HCT116 (cell line): ENCODE results near the gene C2CD2L. TPM values are rescaled to one million over a fixed set of nuclear protein-coding genes. Genes with fewer than 3 reads are reported as not detected.

ENCODE experiments used
- ATAC-seq: fragments of 200-7000 bp; cut with Tn5 transposase; 2 replicates; pipeline ENCODE4 v1.9.1; 2020; ENCODE audit warnings: mild to moderate bottlenecking, moderate library complexity
- BruUV-seq: library from RNA; stranded (reverse); fragments of 400-500 nt; replicated peaks from 2 replicates; lab custom pipeline; 2021; lab: Mats Ljungman, UMichigan
- CTCF ChIA-PET: fragments of 300-600 bp; sonication (Branson Sonifier 250); formaldehyde crosslinking; loops from one replicate; lab custom pipeline; 2021; ENCODE audit warnings: antibody characterized with exemption; lab: Charles Lee
- POLR2A ChIA-PET: fragments of 300-600, 350-600 bp; sonication (Branson Sonifier 250); formaldehyde crosslinking; loops from one replicate; lab custom pipeline; 2021; ENCODE audit warnings: antibody characterized with exemption; lab: Charles Lee
- RAD21 ChIA-PET, 2 experiments: fragments of 300-600 bp; sonication (Branson Sonifier 250); formaldehyde crosslinking; loops; one replicate each; lab custom pipeline; 2023; ENCODE audit warnings: low total read pairs in 2 of 2; ENCODE audit not compliant: uncharacterized antibody in 2 of 2, unreplicated experiment in 2 of 2, low non-redundant PET in 1 of 2; lab: Charles Lee
- DNase-seq: peaks from one replicate; pipeline ENCODE4 v3.0.0-alpha.2; 2010; ENCODE audit warnings: low read depth, low spot score
- H2AFZ ChIP-seq: fragments of 200-600 bp; shearing (Covaris generic), sonication (generic); 2 replicates; pipeline ENCODE4 v1.6.1; 2017; ENCODE audit warnings: low read depth, mixed run types, mixed read lengths, antibody characterized with exemption, low read length; ENCODE audit not compliant: poor library complexity, severe bottlenecking
- H3K27ac ChIP-seq: 2 replicates; pipeline ENCODE4 v1.5.1; 2012; ENCODE audit warnings: low read depth, low read length
- H3K27me3 ChIP-seq: fragments of 200-600 bp; sonication (generic); 2 replicates; pipeline ENCODE4 v1.6.1; 2016; ENCODE audit warnings: mixed run types, low read length, mixed read lengths; ENCODE audit not compliant: insufficient read depth
- H3K36me3 ChIP-seq, 2 experiments: fragments of 200-500 bp in 1 of 2; fragments of 200-600 bp in 1 of 2; sonication (Bioruptor generic) in 1 of 2; sonication (generic) in 1 of 2; 2 replicates each; pipeline versions ENCODE4 v1.5.1 to v1.6.1; 2014 to 2016; ENCODE audit warnings: low read length in 2 of 2, inconsistent platforms in 1 of 2, mixed read lengths in 1 of 2, mixed run types in 1 of 2; ENCODE audit not compliant: insufficient read depth in 2 of 2, control insufficient read depth in 1 of 2
- H3K4me1 ChIP-seq, 2 experiments: fragments of 200-600 bp in 1 of 2; sonication (generic) in 1 of 2; 2 replicates each; pipeline versions ENCODE4 v1.5.1 to v1.6.1; 2012 to 2017; ENCODE audit warnings: low read length in 2 of 2, inconsistent platforms in 1 of 2, mild to moderate bottlenecking in 1 of 2, mixed read lengths in 1 of 2, mixed run types in 1 of 2, moderate library complexity in 1 of 2; ENCODE audit not compliant: insufficient read depth in 2 of 2, control insufficient read depth in 1 of 2
- H3K4me2 ChIP-seq: fragments of 200-600 bp; sonication (generic); 2 replicates; pipeline ENCODE4 v1.6.1; 2017; ENCODE audit warnings: mixed run types, low read length, mixed read lengths
- H3K4me3 ChIP-seq, 2 experiments: fragments of 200-600 bp in 1 of 2; sonication (generic) in 1 of 2; replicated peaks in 1 of 2; 2 replicates each; pipeline ENCODE4 v1.5.1; 2011 to 2016; ENCODE audit warnings: low read length in 2 of 2, control low read depth in 1 of 2, low read depth in 1 of 2, mild to moderate bottlenecking in 1 of 2, mixed read lengths in 1 of 2, mixed run types in 1 of 2
- H3K79me2 ChIP-seq: fragments of 200-600 bp; sonication (generic); 2 replicates; pipeline ENCODE4 v1.6.1; 2017; ENCODE audit warnings: mild to moderate bottlenecking, mixed run types, low read length, moderate library complexity, mixed read lengths; ENCODE audit not compliant: insufficient read depth
- H3K9ac ChIP-seq: fragments of 200-600 bp; sonication (generic); 2 replicates; pipeline ENCODE4 v1.6.1; 2016; ENCODE audit warnings: low read length, mixed read lengths
- H3K9me2 ChIP-seq: fragments of 200-600 bp; sonication (generic), shearing (Covaris generic); 2 replicates; pipeline ENCODE4 v1.6.1; 2017; ENCODE audit warnings: mixed run types, mild to moderate bottlenecking, moderate library complexity; ENCODE audit not compliant: insufficient read depth
- H3K9me3 ChIP-seq, 2 experiments: fragments of 200-500 bp in 1 of 2; fragments of 200-600 bp in 1 of 2; sonication (Bioruptor generic) in 1 of 2; sonication (generic) in 1 of 2; 2 replicates each; pipeline ENCODE4 v1.6.1; 2014 to 2017; ENCODE audit warnings: low read length in 2 of 2, mixed read lengths in 2 of 2, inconsistent platforms in 1 of 2, low read depth in 1 of 2, mild to moderate bottlenecking in 1 of 2, mixed run types in 1 of 2, moderate library complexity in 1 of 2; ENCODE audit not compliant: control insufficient read depth in 1 of 2, insufficient read depth in 1 of 2
- H4K20me1 ChIP-seq: fragments of 200-600 bp; sonication (generic), shearing (Covaris generic); 2 replicates; pipeline ENCODE4 v1.6.1; 2017; ENCODE audit warnings: mixed run types, mild to moderate bottlenecking, moderate library complexity; ENCODE audit not compliant: insufficient read depth
- CEBPB ChIP-seq: IDR thresholded peaks from 2 replicates; pipeline ENCODE4 v1.6.1; 2012; ENCODE audit warnings: low read depth
- EZH2 ChIP-seq: fragments of 200-600 bp; sonication (generic); IDR thresholded peaks from 2 replicates; pipeline ENCODE4 v1.6.1; 2017; ENCODE audit warnings: antibody characterized with exemption, mixed run types
- EZH2phosphoT487 ChIP-seq: fragments of 200-600 bp; IDR thresholded peaks from 2 replicates; pipeline ENCODE4 v1.6.1; 2018; ENCODE audit warnings: antibody characterized with exemption, borderline replicate concordance
- REST ChIP-seq: IDR thresholded peaks from 2 replicates; pipeline ENCODE4 v1.6.1; 2012; ENCODE audit warnings: low read depth
- SIN3A ChIP-seq: IDR thresholded peaks from 2 replicates; pipeline ENCODE4 v1.6.1; 2012; ENCODE audit warnings: low read depth
- intact Hi-C: fragments of 100-400 bp; cut with micrococcal nuclease; formaldehyde crosslinking; loops from 2 replicates; pipeline ENCODE4 v1.10.0; 2022
- total RNA-seq: library from RNA; stranded (reverse); gene quantifications from one replicate; pipeline ENCODE4 v1.2.1, GENCODE V29; 2021; ENCODE audit not compliant: unreplicated experiment

Gene C2CD2L
- total RNA-seq, 1 experiment from 2014 or later = 12.4 TPM

- no peak for TF ChIP-seq SIN3A
- TF ChIP-seq, all 23 proteins: peak for 0
These were observed 14.6 kb downstream of the C2CD2L start (continued) for GRCh38 chr11:119121811-119122124.

GRCh38 chr11:119125821-119126220 is 18.7 kb downstream of the C2CD2L start:
- Histone ChIP-seq H3K79me2 (peaks cover 25% of the 10 kb centered on the region), H2AFZ (no peak overlapping the region), H3K4me2 (peak overlapping the region; percentile 43), H3K36me3 (peaks cover 0 to 4% of the 10 kb centered on the region in 2 experiments; a peak in 3 of 4 replicates), H3K27me3 (no peaks in the 10 kb centered on the region), H3K9me3 (no peaks in the 10 kb centered on the region), H3K9ac (no peak overlapping the region), H3K4me3 (no peak overlapping the region), H3K4me1 (peaks cover 16 to 34% of the 10 kb centered on the region in 2 experiments), H3K27ac (no peak overlapping the region), H3K9me2 (no peaks in the 10 kb centered on the region), H4K20me1 (no peaks in the 10 kb centered on the region)
- BruUV-seq = no TSS peak
- ATAC-seq = no peak
- intact Hi-C loops = no loop called here
- CTCF ChIA-PET = interaction anchor here (1.5 kb wide), 1 partner anchor 158 kb away, joined by 5 read pairs; no protein-coding TSS in a partner anchor
- no peak for DNase-seq
- TF ChIP-seq REST (no peak), EZH2 (no peak), CEBPB (no peak), EZH2phosphoT487 (no peak)
- RAD21 ChIA-PET = no interaction called here
- POLR2A ChIA-PET = interaction anchor here (0.6 kb wide), 1 partner anchor 281 kb away, joined by 3 read pairs; no protein-coding TSS in a partner anchor
